GM23338 (cell line): ENCODE measurements around the gene CST3.

Experiments
- EZH2phosphoT487 ChIP-seq: fragments of 200-600 bp; sonication (generic); IDR thresholded peaks from one replicate; pipeline ENCODE4 v1.8.1; 2018; ENCODE audit warnings: antibody characterized with exemption; ENCODE audit not compliant: unreplicated experiment
- TF ChIP-seq, protein P1 (sequence below), 2 experiments: fragments of 200-600 bp in 1 of 2; sonication (generic) in 1 of 2; conservative IDR thresholded peaks; 2 replicates each; pipeline versions ENCODE4 v1.5.1 to v1.6.1; 2016 to 2017; ENCODE audit warnings: antibody characterized with exemption in 2 of 2, low read depth in 2 of 2, mild to moderate bottlenecking in 2 of 2, moderate library complexity in 1 of 2

DNA sequence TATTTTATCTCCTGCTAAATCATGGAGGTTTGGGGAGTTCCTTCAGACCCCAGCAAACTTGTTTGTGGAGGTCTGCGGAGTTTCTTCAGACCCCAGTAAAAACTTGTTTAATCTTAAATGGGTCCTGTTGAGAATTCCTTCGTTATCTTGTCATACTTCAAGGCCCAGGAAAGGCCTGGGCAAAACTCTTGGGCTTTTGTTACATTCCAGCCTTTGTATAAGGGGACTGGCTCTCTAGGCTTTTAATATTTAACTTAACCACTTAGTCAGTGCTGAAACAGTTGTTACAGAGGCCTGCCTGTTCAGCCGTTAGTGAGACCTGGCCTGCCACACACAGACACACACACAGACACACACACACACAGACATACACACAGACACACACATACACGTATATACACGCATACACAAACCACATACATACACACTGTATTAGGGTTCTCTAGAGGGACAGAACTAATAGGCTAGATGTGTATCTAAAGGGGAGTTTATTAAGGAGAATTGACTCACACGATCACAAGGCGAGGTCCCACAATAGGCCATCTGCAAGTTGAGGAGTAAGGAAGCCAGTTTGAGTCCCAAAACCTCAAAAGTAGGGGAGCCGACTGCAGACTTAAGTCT is 21.3 kb upstream of the CST3 start:
- no peak for TF ChIP-seq EZH2phosphoT487
- TF ChIP-seq, protein P1, sequence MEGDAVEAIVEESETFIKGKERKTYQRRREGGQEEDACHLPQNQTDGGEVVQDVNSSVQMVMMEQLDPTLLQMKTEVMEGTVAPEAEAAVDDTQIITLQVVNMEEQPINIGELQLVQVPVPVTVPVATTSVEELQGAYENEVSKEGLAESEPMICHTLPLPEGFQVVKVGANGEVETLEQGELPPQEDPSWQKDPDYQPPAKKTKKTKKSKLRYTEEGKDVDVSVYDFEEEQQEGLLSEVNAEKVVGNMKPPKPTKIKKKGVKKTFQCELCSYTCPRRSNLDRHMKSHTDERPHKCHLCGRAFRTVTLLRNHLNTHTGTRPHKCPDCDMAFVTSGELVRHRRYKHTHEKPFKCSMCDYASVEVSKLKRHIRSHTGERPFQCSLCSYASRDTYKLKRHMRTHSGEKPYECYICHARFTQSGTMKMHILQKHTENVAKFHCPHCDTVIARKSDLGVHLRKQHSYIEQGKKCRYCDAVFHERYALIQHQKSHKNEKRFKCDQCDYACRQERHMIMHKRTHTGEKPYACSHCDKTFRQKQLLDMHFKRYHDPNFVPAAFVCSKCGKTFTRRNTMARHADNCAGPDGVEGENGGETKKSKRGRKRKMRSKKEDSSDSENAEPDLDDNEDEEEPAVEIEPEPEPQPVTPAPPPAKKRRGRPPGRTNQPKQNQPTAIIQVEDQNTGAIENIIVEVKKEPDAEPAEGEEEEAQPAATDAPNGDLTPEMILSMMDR (conservative IDR thresholded peaks at IDR 0.05; ENCODE audit: low read depth in 2 of 2) = no peak
